COR-L47 (cell line): Measurements from ENCODE around the gene ZSCAN20.
"Not testable (repeated sequence)": the region's sequence is repeated elsewhere in the genome, so short reads cannot be mapped to it uniquely, and the experiment has no call there.

Source experiments
- DNase-seq: peaks from one replicate; lab custom pipeline; 2025; lab: John Stamatoyannopoulos, UW

Gene ZSCAN20

GRCh38 chr1:33488624-33489023 is 16.2 kb downstream of the ZSCAN20 start:
- DNase-seq = no peak

- DNase-seq = no peak
These were observed 22.5 kb downstream of the ZSCAN20 start for GRCh38 chr1:33494929-33495328.

DNA sequence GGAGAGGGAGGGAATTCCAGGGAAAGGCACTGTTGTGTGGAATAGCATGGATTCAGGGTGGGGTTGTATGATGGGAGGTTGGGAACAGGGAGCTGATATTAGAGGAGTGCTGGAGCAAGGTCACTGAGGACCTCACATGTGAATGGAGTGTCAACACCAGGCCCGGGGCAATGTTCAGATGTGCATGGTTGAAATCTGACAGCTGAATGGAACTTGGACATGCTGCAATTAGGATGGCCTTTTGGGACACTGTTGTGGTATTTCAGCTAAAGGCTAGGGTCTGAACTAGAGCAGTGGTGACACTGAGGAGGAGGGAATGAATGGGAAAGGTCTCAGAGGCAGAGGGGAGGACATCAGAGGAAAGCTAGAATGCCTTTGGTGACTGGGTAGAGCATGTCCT is 25.0 kb downstream of the ZSCAN20 start:
- DNase-seq = no peak

- no peak for DNase-seq
These were observed 28.1 kb downstream of the ZSCAN20 start for GRCh38 chr1:33500547-33500946.

- no peak for DNase-seq
These were observed 28.9 kb downstream of the ZSCAN20 start for GRCh38 chr1:33501309-33501708.

- DNase-seq = no peak
These were observed 29.3 kb downstream of the ZSCAN20 start for GRCh38 chr1:33501774-33502173.

- DNase-seq = no peak
These were observed 30.3 kb downstream of the ZSCAN20 start for GRCh38 chr1:33502726-33503125.

DNA sequence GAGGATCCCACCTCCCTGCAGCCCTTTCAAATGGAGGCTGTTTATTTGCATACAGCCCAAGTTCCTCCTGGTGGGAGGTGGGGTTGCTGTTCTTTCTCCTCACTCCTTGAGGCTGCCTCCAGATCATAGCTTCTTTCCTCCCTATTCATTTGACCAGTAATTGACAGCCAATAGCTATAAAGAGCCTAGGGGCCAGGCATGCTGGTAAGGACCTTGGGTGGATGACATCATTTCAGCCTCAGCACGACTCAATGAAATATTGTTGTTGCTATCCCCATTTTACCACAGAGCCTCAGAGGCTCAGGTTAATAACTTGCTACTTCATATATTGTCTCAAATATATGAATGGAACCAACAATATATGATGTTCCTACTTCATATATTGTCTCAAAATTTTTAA is 31.1 kb downstream of the ZSCAN20 start:
- no peak for DNase-seq

- DNase-seq = no peak
These were observed 35.2 kb downstream of the ZSCAN20 start for GRCh38 chr1:33507661-33508060.

DNA sequence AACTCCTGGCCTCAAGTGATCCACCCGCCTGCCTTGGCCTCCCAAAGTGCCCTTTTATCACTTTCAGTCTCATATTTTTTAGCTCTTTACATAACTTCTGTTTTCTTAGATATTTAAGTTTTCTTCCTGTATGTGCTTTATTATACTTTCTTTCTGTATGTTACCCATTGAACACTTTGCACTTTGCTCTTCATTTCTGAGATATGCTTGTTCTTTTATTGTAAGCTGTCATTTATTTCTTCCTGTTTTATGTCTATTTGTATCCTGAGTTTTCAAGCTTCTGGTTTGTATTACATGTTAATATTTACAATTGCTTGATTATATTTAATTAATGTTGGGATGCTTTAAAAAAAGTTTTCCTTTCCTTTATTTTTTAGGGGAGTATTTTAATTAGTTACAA is 35.7 kb downstream of the ZSCAN20 start:
- no peak for DNase-seq

DNA sequence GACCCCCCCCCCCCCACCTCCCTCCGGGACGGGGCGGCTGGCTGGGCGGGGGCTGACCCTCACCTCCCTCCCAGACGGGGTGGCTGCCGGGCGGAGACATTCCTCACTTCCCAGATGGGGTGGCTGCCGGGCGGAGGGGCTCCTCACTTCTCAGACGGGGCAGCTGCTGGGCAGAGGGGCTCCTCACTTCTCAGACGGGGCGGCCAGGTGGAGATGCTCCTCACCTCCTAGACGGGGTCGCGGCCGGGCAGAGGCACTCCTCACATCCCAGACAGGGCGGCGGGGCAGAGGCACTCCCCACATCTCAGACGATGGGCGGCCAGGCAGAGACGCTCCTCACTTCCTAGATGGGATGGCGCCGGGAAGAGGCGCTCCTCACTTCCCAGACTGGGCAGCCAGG is 36.8 kb downstream of the ZSCAN20 start:
- not testable (repeated sequence) for DNase-seq

DNA sequence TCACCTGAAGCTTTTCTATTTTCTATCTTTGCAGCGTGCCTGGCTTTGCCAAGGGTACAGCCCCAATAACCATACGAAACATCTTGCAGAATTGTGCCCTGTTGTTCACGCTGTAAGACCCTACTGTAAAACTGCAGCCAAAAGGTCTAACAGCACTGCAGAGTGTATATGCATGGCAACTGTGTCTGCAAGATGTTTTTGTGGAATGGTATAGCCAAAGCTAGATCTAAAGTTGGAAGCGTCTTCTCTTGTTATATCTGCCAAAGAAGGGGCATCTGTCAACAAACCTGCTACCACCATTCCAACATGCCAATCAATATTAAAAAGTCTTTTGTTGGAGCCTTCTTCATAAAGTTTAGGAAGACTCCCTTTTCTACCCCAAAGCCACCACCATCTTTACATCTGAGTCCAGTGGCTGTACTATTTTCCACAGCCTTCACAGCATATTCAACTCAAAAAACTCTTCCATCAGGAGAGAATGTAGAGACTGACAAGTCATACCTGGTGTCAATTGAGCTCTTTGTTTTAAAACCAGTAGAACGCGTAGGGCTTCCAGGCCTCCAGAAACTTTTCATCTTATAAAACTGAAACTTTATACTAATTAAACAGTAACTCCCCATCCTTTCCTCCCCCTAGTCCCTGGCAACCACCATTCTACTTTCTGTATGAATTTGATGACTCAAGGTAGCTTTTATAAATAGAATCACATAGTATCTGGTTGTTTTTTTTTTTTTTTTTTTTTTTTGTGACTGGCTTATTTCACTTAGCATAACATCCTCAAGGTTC is 40.0 kb downstream of the ZSCAN20 start:
- no peak for DNase-seq

DNA sequence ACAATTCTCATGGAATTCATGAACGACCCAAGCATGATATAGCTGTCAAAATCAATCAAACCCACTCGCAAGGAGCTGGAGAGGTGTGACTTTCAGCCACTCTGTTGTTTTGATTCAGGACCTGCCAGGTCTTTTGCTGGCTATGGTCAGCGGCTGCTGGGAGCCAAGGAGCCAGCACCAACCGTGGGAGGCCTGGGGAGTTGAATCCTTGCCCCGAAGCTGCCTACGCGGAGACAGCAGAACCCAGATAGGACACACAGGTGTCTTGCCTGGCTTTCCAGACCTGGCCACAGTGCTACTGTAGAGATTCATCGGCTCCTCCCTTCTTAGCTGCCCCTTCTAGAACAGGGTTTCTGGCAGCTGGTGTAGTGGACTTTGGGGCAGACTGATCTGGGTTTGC is 42.7 kb downstream of the ZSCAN20 start:
- DNase-seq = no peak

DNA sequence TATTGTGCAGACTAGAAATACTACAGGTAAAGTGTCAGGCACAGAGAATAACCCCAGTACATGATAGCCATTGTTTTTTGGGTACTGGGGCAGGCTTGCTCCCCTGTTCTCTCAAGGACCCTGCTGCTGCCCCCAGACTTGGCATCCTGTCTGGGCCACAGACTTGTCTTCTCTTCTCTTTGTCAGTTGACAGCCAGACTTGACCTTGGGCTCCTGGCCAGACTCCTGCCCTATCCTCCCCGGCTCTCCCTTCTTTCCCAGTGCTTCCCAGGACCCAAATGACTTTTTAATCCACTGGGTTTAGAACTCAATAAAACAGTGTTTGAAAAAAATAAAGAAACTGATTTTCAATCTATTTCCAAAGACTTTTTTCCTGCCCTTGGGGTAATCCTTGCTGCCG is 43.2 kb downstream of the ZSCAN20 start:
- no peak for DNase-seq

DNA sequence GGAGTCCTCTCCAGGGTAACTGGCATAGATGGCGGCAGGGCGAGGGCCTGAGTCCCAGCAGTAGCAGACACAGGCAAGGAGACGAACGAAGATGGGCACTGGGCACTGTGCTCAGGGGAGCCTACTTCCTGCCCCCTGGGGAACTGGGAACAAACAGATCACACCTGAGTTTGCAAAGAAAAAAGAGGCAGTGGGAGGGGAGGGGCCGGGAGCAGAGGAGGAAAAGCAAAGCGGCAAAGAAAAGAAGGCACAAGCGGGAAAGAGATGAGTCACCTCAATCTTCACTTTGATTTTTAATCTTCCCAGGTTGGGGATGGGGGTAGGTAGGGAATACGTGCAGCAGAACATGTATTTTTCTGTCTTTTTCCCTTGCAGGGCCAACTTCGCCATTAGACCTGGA is 44.0 kb downstream of the ZSCAN20 start:
- DNase-seq = no peak

DNA sequence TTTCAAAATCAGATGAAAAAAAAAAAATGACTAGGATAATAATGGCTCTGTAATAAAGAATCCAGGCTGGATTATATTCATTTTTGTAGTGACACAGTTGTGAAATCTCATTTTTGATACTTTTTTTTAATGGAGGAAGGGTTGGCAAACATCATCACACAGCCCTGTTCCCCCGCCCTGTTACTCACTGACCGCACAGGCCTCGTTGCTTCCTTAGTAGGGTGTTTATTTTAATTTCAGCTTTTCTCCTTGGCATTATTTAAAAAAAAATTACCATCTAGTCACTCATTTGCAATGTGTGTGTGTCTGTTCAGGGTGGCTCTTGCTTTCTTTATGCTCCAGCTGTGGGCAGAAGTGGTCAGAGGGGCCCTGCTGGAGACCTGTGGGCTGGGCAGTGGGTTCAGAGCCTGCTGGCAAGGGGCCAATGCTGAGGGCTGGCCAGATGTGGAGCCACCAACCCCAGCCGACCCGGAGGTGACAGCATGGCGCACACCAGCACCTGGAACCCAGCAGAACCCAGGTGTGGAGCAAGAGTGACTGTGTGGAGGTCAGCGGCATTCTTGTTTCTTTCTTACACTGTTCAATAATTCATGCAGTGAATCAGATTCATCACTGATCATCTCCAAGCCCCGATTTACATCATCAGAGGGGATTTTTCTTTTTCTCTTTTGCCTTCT is 44.6 kb downstream of the ZSCAN20 start:
- no peak for DNase-seq

DNA sequence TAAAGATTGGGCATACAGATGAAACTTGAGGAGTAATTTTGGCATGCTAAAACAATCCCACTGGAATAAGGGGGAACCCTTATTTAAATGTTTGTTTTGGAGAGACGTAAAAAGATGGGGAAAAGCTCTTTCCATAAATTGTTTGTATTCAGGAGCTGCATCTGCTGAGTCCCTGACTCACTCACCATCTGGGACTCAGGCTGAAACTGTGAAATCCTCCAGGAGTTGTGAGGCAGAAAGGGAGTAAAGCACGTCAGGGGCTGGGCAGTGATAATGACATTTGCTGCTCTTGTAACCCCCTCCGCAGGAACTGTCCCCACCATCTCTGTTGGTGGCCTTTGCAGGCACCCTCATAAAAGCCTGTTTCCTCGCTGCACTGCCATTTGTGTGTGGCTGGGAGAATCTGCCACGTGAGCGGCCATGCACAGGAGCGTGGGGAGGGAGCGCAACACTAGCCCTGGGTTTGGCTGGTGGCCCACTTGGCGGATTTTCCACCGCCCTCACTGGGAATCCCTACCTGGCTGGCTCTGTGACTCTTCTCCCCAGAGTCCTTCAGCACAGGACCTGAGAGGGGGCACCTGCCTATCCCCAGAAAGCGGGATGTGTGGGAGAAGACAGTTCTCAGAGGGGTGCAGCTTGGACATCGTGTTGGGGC is 45.3 kb downstream of the ZSCAN20 start:
- DNase-seq = no peak

- DNase-seq = no peak
These were observed 46.9 kb downstream of the ZSCAN20 start for GRCh38 chr1:33519240-33519884.

DNA sequence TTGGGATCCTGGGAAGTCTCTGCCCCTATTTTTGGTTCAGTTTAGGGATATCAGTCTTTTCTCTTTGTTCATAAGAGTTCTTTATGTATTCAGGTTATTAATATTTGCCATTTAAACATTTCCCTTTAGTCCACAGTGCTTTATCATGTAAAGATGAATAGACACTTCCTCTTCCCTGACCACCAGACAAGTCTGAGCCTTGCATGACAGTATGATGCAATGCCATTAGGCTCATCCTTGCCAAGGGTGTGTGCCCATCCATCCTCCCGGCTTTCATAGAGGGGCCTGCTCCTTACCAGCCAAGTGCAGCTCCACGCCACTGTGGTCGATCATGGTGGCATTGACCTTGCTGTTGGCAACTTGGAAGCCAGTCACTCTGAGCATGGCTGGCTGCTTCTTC is 52.1 kb downstream of the ZSCAN20 start:
- DNase-seq = no peak

- no peak for DNase-seq
These were observed 55.5 kb downstream of the ZSCAN20 start for GRCh38 chr1:33527934-33528333.

DNA sequence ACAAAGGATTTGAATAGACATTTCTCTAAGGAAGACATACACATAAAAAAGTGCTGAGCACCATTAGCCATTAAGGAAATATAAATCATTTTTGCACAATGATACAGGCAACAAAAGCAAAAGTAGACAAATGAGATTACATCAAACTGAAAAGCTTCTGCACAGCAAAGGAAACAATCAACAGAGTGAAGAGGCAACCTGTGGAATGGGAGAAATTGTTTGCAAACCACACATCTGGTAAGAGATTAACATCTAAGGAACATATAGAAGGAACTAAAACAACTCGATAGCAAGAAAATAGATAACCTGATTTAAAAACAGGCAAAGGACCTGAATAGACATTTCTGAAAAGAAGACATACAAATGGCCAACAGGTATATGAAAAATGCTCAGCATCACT is 57.5 kb downstream of the ZSCAN20 start:
- DNase-seq = no peak

- no peak for DNase-seq
These were observed 59.8 kb downstream of the ZSCAN20 start for GRCh38 chr1:33532250-33532649.

GRCh38 chr1:33532936-33533335 is 60.5 kb downstream of the ZSCAN20 start:
- no peak for DNase-seq
